GM19328 (cell line): ENCODE measurements around the gene DIPK1B.

Experiments used
- ATAC-seq: cut with Tn5 transposase; IDR thresholded peaks from one replicate; pipeline ENCODE4 v1.9.1; 2021; ENCODE audit warnings: mild to moderate bottlenecking, moderate library complexity; ENCODE audit not compliant: unreplicated experiment

DIPK1B gene

GRCh38 chr9:136733611-136734010, 21.2 kb downstream of the DIPK1B start:
- no peak for ATAC-seq

- no peak for ATAC-seq
Measured at GRCh38 chr9:136734837-136735496, 22.6 kb downstream of the DIPK1B start.

GRCh38 chr9:136735812-136736480, 23.6 kb downstream of the DIPK1B start:
- ATAC-seq: no peak

- ATAC-seq: no peak
Measured at GRCh38 chr9:136738960-136739359, 26.6 kb downstream of the DIPK1B start.

- ATAC-seq: no peak
Measured at GRCh38 chr9:136739509-136739908, 27.1 kb downstream of the DIPK1B start.

GRCh38 chr9:136740069-136740468, 27.7 kb downstream of the DIPK1B start:
- ATAC-seq: no peak

- ATAC-seq: no peak
Measured at GRCh38 chr9:136740491-136740890, 28.1 kb downstream of the DIPK1B start.

GRCh38 chr9:136740971-136741882, 28.9 kb downstream of the DIPK1B start:
- no peak for ATAC-seq

- ATAC-seq: no peak
Measured at GRCh38 chr9:136741883-136742571, 29.7 kb downstream of the DIPK1B start.

- ATAC-seq: no peak
Measured at GRCh38 chr9:136742591-136743391, 30.4 kb downstream of the DIPK1B start, which contains the start of gene LCN10. LCN10 (minus strand) TSS chr9:136742940; CDS start chr9:136742903, 37 bp downstream.

- ATAC-seq: no peak
Measured at GRCh38 chr9:136743639-136744211, 31.4 kb downstream of the DIPK1B start.

- no peak for ATAC-seq
Measured at GRCh38 chr9:136744773-136745172, 32.4 kb downstream of the DIPK1B start.

GRCh38 chr9:136745389-136746154, 33.2 kb downstream of the DIPK1B start:
- no peak for ATAC-seq

GRCh38 chr9:136746155-136746490, 33.8 kb downstream of the DIPK1B start:
- ATAC-seq: no peak

GRCh38 chr9:136746621-136747020, 34.2 kb downstream of the DIPK1B start:
- no peak for ATAC-seq

GRCh38 chr9:136747161-136748060, 35.0 kb downstream of the DIPK1B start:
- no peak for ATAC-seq

- ATAC-seq: no peak
Measured at GRCh38 chr9:136748201-136748600, 35.8 kb downstream of the DIPK1B start, which contains the start of gene LCN6. LCN6 (minus strand) TSS chr9:136748525; CDS start chr9:136748483, 42 bp downstream.
